ENCODE measurements around the gene CACNA1I.
"Not testable (repeated sequence)": the region's sequence is repeated elsewhere in the genome, so short reads cannot be mapped to it uniquely, and the experiment has no call there.

CACNA1I gene

GRCh38 chr22:39570665-39571064 lies at the start of gene CACNA1I:
TSS of gene CACNA1I (plus strand) at chr22:39570753. CDS start at chr22:39570753, 0 bp downstream.
- no peak for DNase-seq (ENCODE audit: low read depth, low spot score)

GRCh38 chr22:39521106-39521885 lies 49.3 kb upstream of the CACNA1I start:
- not testable (repeated sequence) for DNase-seq (ENCODE audit: low read depth, low spot score)

- not testable (repeated sequence) for DNase-seq (ENCODE audit: low read depth, low spot score)
Observed at GRCh38 chr22:39522091-39522490, 48.5 kb upstream of the CACNA1I start.

- peak; percentile 60 for DNase-seq (ENCODE audit: low read depth, low spot score)
Observed at GRCh38 chr22:39522567-39523300, 47.8 kb upstream of the CACNA1I start.

GRCh38 chr22:39524089-39524752 lies 46.3 kb upstream of the CACNA1I start:
- DNase-seq (ENCODE audit: low read depth, low spot score), result no peak

- DNase-seq (ENCODE audit: low read depth, low spot score), result no peak
Observed at GRCh38 chr22:39524753-39525657, 45.5 kb upstream of the CACNA1I start.

GRCh38 chr22:39525658-39525975 lies 44.9 kb upstream of the CACNA1I start:
- DNase-seq (ENCODE audit: low read depth, low spot score), result no peak

GRCh38 chr22:39526736-39527171 lies 43.8 kb upstream of the CACNA1I start:
- DNase-seq (ENCODE audit: low read depth, low spot score), result no peak

GRCh38 chr22:39527481-39527961 lies 43.0 kb upstream of the CACNA1I start:
- DNase-seq (ENCODE audit: low read depth, low spot score), result no peak

GRCh38 chr22:39528080-39528661 lies 42.4 kb upstream of the CACNA1I start:
- DNase-seq (ENCODE audit: low read depth, low spot score), result no peak

- DNase-seq (ENCODE audit: low read depth, low spot score), result peak; percentile 96
Observed at GRCh38 chr22:39528681-39529486, 41.7 kb upstream of the CACNA1I start.

GRCh38 chr22:39529487-39529851 lies 41.1 kb upstream of the CACNA1I start:
- DNase-seq (ENCODE audit: low read depth, low spot score), result no peak

GRCh38 chr22:39530116-39530515 lies 40.4 kb upstream of the CACNA1I start:
- no peak for DNase-seq (ENCODE audit: low read depth, low spot score)

- peak; percentile 46 for DNase-seq (ENCODE audit: low read depth, low spot score)
Observed at GRCh38 chr22:39530692-39531331, 39.7 kb upstream of the CACNA1I start.

GRCh38 chr22:39532215-39533073 lies 38.1 kb upstream of the CACNA1I start, which contains the start of gene RPS19BP1:
TSS of gene RPS19BP1 (minus strand) at chr22:39532748. CDS start at chr22:39532738, 10 bp downstream.
- peak; percentile 100 for DNase-seq (ENCODE audit: low read depth, low spot score)

GRCh38 chr22:39534092-39534506 lies 36.5 kb upstream of the CACNA1I start:
- DNase-seq (ENCODE audit: low read depth, low spot score), result no peak

- peak; percentile 90 for DNase-seq (ENCODE audit: low read depth, low spot score)
Observed at GRCh38 chr22:39534591-39535356, 35.8 kb upstream of the CACNA1I start.

GRCh38 chr22:39535357-39535725 lies 35.2 kb upstream of the CACNA1I start:
- no peak for DNase-seq (ENCODE audit: low read depth, low spot score)
